ENCODE data around the gene NUDT11. TPM values are rescaled to one million over a fixed set of nuclear protein-coding genes. Genes with fewer than 3 reads are reported as not detected.
"Not testable (repeated sequence)": the region's sequence is repeated elsewhere in the genome, so short reads cannot be mapped to it uniquely, and the experiment has no call there.

Gene NUDT11
- total and polyA plus RNA-seq, 5 donors from 2014 or later = 0.25 to 0.54 (median 0.32) TPM; not detected in 1

GRCh38 chrX:51484616-51485015 lies 11.8 kb downstream of the NUDT11 start:
- Histone ChIP-seq H3K27me3 (ENCODE audit: control insufficient read depth, insufficient read depth, low read length) (no peaks in the 10 kb centered on the region), H3K4me1 (ENCODE audit: control insufficient read depth, insufficient read depth, low read length, poor library complexity, severe bottlenecking) (no peaks in the 10 kb centered on the region), H3K4me3 (ENCODE audit: low read depth, low read length) (no peak overlapping the region), H3K36me3 (ENCODE audit: control insufficient read depth, insufficient read depth, low read length) (no peaks in the 10 kb centered on the region), H3K9me3 (ENCODE audit: control insufficient read depth in 2 of 2, low read length in 2 of 2) (no peaks in the 10 kb centered on the region), H3K27ac (ENCODE audit: insufficient read depth, low read length, poor library complexity, severe bottlenecking) (no peak overlapping the region)
- ATAC-seq (ENCODE audit: low read depth in 2 of 2) = no peak
- Mint-ChIP-seq H3K9me3 (no peaks in the 10 kb centered on the region), H3K4me3 (no peak overlapping the region), H3K27me3 (no peaks in the 10 kb centered on the region), H3K36me3 (no peaks in the 10 kb centered on the region), H3K4me1 (no peaks in the 10 kb centered on the region), H3K27ac (no peak overlapping the region)
- no peak for DNase-seq

GRCh38 chrX:51482411-51482810 lies 14.0 kb downstream of the NUDT11 start:
- DNase-seq; H3K27ac ChIP-seq (ENCODE audit: insufficient read depth, low read length, poor library complexity, severe bottlenecking); H3K4me1 Mint-ChIP-seq; ATAC-seq (ENCODE audit: low read depth in 2 of 2); H3K36me3 Mint-ChIP-seq; H3K9me3 Mint-ChIP-seq; H3K4me3 Mint-ChIP-seq; H3K27me3 ChIP-seq (ENCODE audit: control insufficient read depth, insufficient read depth, low read length); H3K36me3 ChIP-seq (ENCODE audit: control insufficient read depth, insufficient read depth, low read length); H3K27ac Mint-ChIP-seq; H3K27me3 Mint-ChIP-seq; H3K4me1 ChIP-seq (ENCODE audit: control insufficient read depth, insufficient read depth, low read length, poor library complexity, severe bottlenecking); H3K9me3 ChIP-seq (ENCODE audit: control insufficient read depth in 2 of 2, low read length in 2 of 2); H3K4me3 ChIP-seq (ENCODE audit: low read depth, low read length): not testable (repeated sequence)

- H3K27ac Mint-ChIP-seq = no peak overlapping the region
- H3K27ac ChIP-seq (ENCODE audit: insufficient read depth, low read length, poor library complexity, severe bottlenecking) = no peak overlapping the region
- H3K36me3 Mint-ChIP-seq = no peaks in the 10 kb centered on the region
- H3K27me3 ChIP-seq (ENCODE audit: control insufficient read depth, insufficient read depth, low read length) = no peaks in the 10 kb centered on the region
- no peaks in the 10 kb centered on the region for H3K9me3 ChIP-seq (ENCODE audit: control insufficient read depth in 2 of 2, low read length in 2 of 2)
- H3K4me1 ChIP-seq (ENCODE audit: control insufficient read depth, insufficient read depth, low read length, poor library complexity, severe bottlenecking) = no peaks in the 10 kb centered on the region
- no peak for ATAC-seq (ENCODE audit: low read depth in 2 of 2)
- H3K9me3 Mint-ChIP-seq = no peaks in the 10 kb centered on the region
- DNase-seq = no peak
- H3K4me3 Mint-ChIP-seq = no peak overlapping the region
- no peak overlapping the region for H3K4me3 ChIP-seq (ENCODE audit: low read depth, low read length)
- H3K27me3 Mint-ChIP-seq = no peaks in the 10 kb centered on the region
- H3K4me1 Mint-ChIP-seq = no peaks in the 10 kb centered on the region
- H3K36me3 ChIP-seq (ENCODE audit: control insufficient read depth, insufficient read depth, low read length) = no peaks in the 10 kb centered on the region
These were observed 19.5 kb downstream of the NUDT11 start for GRCh38 chrX:51476930-51477329.

- H3K27me3 ChIP-seq (ENCODE audit: control insufficient read depth, insufficient read depth, low read length) = no peaks in the 10 kb centered on the region
- no peak for DNase-seq
- H3K36me3 ChIP-seq (ENCODE audit: control insufficient read depth, insufficient read depth, low read length) = no peaks in the 10 kb centered on the region
- H3K9me3 ChIP-seq (ENCODE audit: control insufficient read depth in 2 of 2, low read length in 2 of 2) = no peaks in the 10 kb centered on the region
- no peaks in the 10 kb centered on the region for H3K36me3 Mint-ChIP-seq
- no peaks in the 10 kb centered on the region for H3K4me1 ChIP-seq (ENCODE audit: control insufficient read depth, insufficient read depth, low read length, poor library complexity, severe bottlenecking)
- H3K27ac ChIP-seq (ENCODE audit: insufficient read depth, low read length, poor library complexity, severe bottlenecking) = no peak overlapping the region
- ATAC-seq (ENCODE audit: low read depth in 2 of 2) = no peak
- no peaks in the 10 kb centered on the region for H3K4me1 Mint-ChIP-seq
- no peak overlapping the region for H3K4me3 Mint-ChIP-seq
- no peaks in the 10 kb centered on the region for H3K27me3 Mint-ChIP-seq
- H3K4me3 ChIP-seq (ENCODE audit: low read depth, low read length) = no peak overlapping the region
- H3K27ac Mint-ChIP-seq = no peak overlapping the region
- H3K9me3 Mint-ChIP-seq = no peaks in the 10 kb centered on the region
These were observed 33.1 kb downstream of the NUDT11 start for GRCh38 chrX:51463322-51463721.

- no peaks in the 10 kb centered on the region for H3K4me1 ChIP-seq (ENCODE audit: control insufficient read depth, insufficient read depth, low read length, poor library complexity, severe bottlenecking)
- Mint-ChIP-seq H3K9me3 (no peaks in the 10 kb centered on the region), H3K27me3 (no peaks in the 10 kb centered on the region), H3K4me3 (no peak overlapping the region), H3K36me3 (no peaks in the 10 kb centered on the region), H3K4me1 (no peaks in the 10 kb centered on the region), H3K27ac (no peak overlapping the region)
- H3K27me3 ChIP-seq (ENCODE audit: control insufficient read depth, insufficient read depth, low read length) = no peaks in the 10 kb centered on the region
- no peaks in the 10 kb centered on the region for H3K36me3 ChIP-seq (ENCODE audit: control insufficient read depth, insufficient read depth, low read length)
- H3K9me3 ChIP-seq (ENCODE audit: control insufficient read depth in 2 of 2, low read length in 2 of 2) = no peaks in the 10 kb centered on the region
- peak in 2 of 3 donors; percentile 42 to 57 for DNase-seq
- no peak for ATAC-seq (ENCODE audit: low read depth in 2 of 2)
- H3K4me3 ChIP-seq (ENCODE audit: low read depth, low read length) = no peak overlapping the region
- H3K27ac ChIP-seq (ENCODE audit: insufficient read depth, low read length, poor library complexity, severe bottlenecking) = no peak overlapping the region
These were observed 35.0 kb downstream of the NUDT11 start for GRCh38 chrX:51461053-51462044.

GRCh38 chrX:51459125-51459524 lies 37.3 kb downstream of the NUDT11 start:
- H3K36me3 Mint-ChIP-seq = no peaks in the 10 kb centered on the region
- H3K27ac ChIP-seq (ENCODE audit: insufficient read depth, low read length, poor library complexity, severe bottlenecking) = no peak overlapping the region
- no peaks in the 10 kb centered on the region for H3K4me1 Mint-ChIP-seq
- no peak for ATAC-seq (ENCODE audit: low read depth in 2 of 2)
- H3K4me3 Mint-ChIP-seq = no peak overlapping the region
- H3K4me1 ChIP-seq (ENCODE audit: control insufficient read depth, insufficient read depth, low read length, poor library complexity, severe bottlenecking) = no peaks in the 10 kb centered on the region
- no peak overlapping the region for H3K4me3 ChIP-seq (ENCODE audit: low read depth, low read length)
- no peaks in the 10 kb centered on the region for H3K27me3 Mint-ChIP-seq
- no peaks in the 10 kb centered on the region for H3K9me3 ChIP-seq (ENCODE audit: control insufficient read depth in 2 of 2, low read length in 2 of 2)
- H3K27ac Mint-ChIP-seq = no peak overlapping the region
- H3K9me3 Mint-ChIP-seq = no peaks in the 10 kb centered on the region
- DNase-seq = peak in 2 of 3 donors; percentile 9 to 62
- no peaks in the 10 kb centered on the region for H3K36me3 ChIP-seq (ENCODE audit: control insufficient read depth, insufficient read depth, low read length)
- no peaks in the 10 kb centered on the region for H3K27me3 ChIP-seq (ENCODE audit: control insufficient read depth, insufficient read depth, low read length)

GRCh38 chrX:51456814-51457213 lies 39.6 kb downstream of the NUDT11 start:
- Histone ChIP-seq H3K4me3 (ENCODE audit: low read depth, low read length) (no peak overlapping the region), H3K27me3 (ENCODE audit: control insufficient read depth, insufficient read depth, low read length) (no peaks in the 10 kb centered on the region), H3K36me3 (ENCODE audit: control insufficient read depth, insufficient read depth, low read length) (no peaks in the 10 kb centered on the region), H3K27ac (ENCODE audit: insufficient read depth, low read length, poor library complexity, severe bottlenecking) (no peak overlapping the region), H3K4me1 (ENCODE audit: control insufficient read depth, insufficient read depth, low read length, poor library complexity, severe bottlenecking) (no peaks in the 10 kb centered on the region), H3K9me3 (ENCODE audit: control insufficient read depth in 2 of 2, low read length in 2 of 2) (no peaks in the 10 kb centered on the region)
- ATAC-seq (ENCODE audit: low read depth in 2 of 2) = no peak
- no peaks in the 10 kb centered on the region for H3K4me1 Mint-ChIP-seq
- no peak overlapping the region for H3K4me3 Mint-ChIP-seq
- no peak for DNase-seq
- no peaks in the 10 kb centered on the region for H3K27me3 Mint-ChIP-seq
- peak overlapping the region in 1 of 3 donors; percentile 50 for H3K27ac Mint-ChIP-seq
- H3K9me3 Mint-ChIP-seq = no peaks in the 10 kb centered on the region
- H3K36me3 Mint-ChIP-seq = no peaks in the 10 kb centered on the region

- DNase-seq = no peak
- Mint-ChIP-seq H3K9me3 (no peaks in the 10 kb centered on the region), H3K27me3 (no peaks in the 10 kb centered on the region), H3K4me3 (no peak overlapping the region), H3K4me1 (no peaks in the 10 kb centered on the region), H3K27ac (no peak overlapping the region), H3K36me3 (no peaks in the 10 kb centered on the region)
- ATAC-seq (ENCODE audit: low read depth in 2 of 2) = no peak
- Histone ChIP-seq H3K27me3 (ENCODE audit: control insufficient read depth, insufficient read depth, low read length) (no peaks in the 10 kb centered on the region), H3K9me3 (ENCODE audit: control insufficient read depth in 2 of 2, low read length in 2 of 2) (no peaks in the 10 kb centered on the region), H3K4me1 (ENCODE audit: control insufficient read depth, insufficient read depth, low read length, poor library complexity, severe bottlenecking) (no peaks in the 10 kb centered on the region), H3K4me3 (ENCODE audit: low read depth, low read length) (no peak overlapping the region), H3K27ac (ENCODE audit: insufficient read depth, low read length, poor library complexity, severe bottlenecking) (no peak overlapping the region), H3K36me3 (ENCODE audit: control insufficient read depth, insufficient read depth, low read length) (no peaks in the 10 kb centered on the region)
These were observed 40.1 kb downstream of the NUDT11 start for GRCh38 chrX:51456246-51456645.
